ENCODE measurements around the gene PHF14.

The PHF14 gene

GRCh38 chr7:11216276-11216675 is 242.6 kb downstream of the PHF14 start:
- no peak for DNase-seq

GRCh38 chr7:11217848-11218565 is 244.3 kb downstream of the PHF14 start:
- DNase-seq: no peak
